NT2/D1 (cell line): ENCODE results near the gene DACH1.

Source experiments
- DNase-seq: peaks from one replicate; pipeline ENCODE4 v3.0.0-alpha.2; 2011; ENCODE audit warnings: low read depth, low spot score
- H3K27me3 ChIP-seq: 2 replicates; pipeline ENCODE4 v1.6.0; 2011; ENCODE audit warnings: mild to moderate bottlenecking; ENCODE audit not compliant: insufficient read length, insufficient read depth
- H3K36me3 ChIP-seq: 2 replicates; pipeline ENCODE4 v1.6.1; 2011; ENCODE audit warnings: mild to moderate bottlenecking, low read length, mixed read lengths; ENCODE audit not compliant: insufficient read depth, insufficient read length
- H3K4me1 ChIP-seq: 2 replicates; pipeline ENCODE4 v1.5.1; 2011; ENCODE audit not compliant: insufficient read depth, insufficient read length
- H3K4me3 ChIP-seq: 2 replicates; pipeline ENCODE4 v1.5.1; 2011; ENCODE audit warnings: low read depth; ENCODE audit not compliant: insufficient read length
- H3K9ac ChIP-seq: 2 replicates; pipeline ENCODE4 v1.6.0; 2011; ENCODE audit warnings: low read depth; ENCODE audit not compliant: insufficient read length
- H3K9me3 ChIP-seq: 2 replicates; pipeline ENCODE4 v1.5.1; 2011; ENCODE audit warnings: mild to moderate bottlenecking, low read length; ENCODE audit not compliant: insufficient read depth
- SUZ12 ChIP-seq: IDR thresholded peaks from 2 replicates; pipeline ENCODE4 v1.6.1; 2011; ENCODE audit not compliant: insufficient read length, insufficient read depth; ENCODE audit errors: extremely low read depth
- YY1 ChIP-seq: IDR thresholded peaks from 2 replicates; pipeline ENCODE4 v1.6.1; 2011; ENCODE audit not compliant: insufficient read length, insufficient read depth
- ZNF274 ChIP-seq: IDR thresholded peaks from 2 replicates; pipeline ENCODE4 v1.6.1; 2011; ENCODE audit warnings: mild to moderate bottlenecking, low read depth, low read length

The DACH1 gene

GRCh38 chr13:71522941-71523526 is 344.0 kb downstream of the DACH1 start:
- DNase-seq = no peak
- Histone ChIP-seq H3K4me1 (no peaks in the 10 kb centered on the region), H3K9me3 (no peaks in the 10 kb centered on the region), H3K27me3 (no peaks in the 10 kb centered on the region), H3K36me3 (no peaks in the 10 kb centered on the region), H3K4me3 (no peak overlapping the region), H3K9ac (no peak overlapping the region)
- no peak for TF ChIP-seq ZNF274
- TF ChIP-seq SUZ12 = no peak
- TF ChIP-seq YY1 = no peak

DNA sequence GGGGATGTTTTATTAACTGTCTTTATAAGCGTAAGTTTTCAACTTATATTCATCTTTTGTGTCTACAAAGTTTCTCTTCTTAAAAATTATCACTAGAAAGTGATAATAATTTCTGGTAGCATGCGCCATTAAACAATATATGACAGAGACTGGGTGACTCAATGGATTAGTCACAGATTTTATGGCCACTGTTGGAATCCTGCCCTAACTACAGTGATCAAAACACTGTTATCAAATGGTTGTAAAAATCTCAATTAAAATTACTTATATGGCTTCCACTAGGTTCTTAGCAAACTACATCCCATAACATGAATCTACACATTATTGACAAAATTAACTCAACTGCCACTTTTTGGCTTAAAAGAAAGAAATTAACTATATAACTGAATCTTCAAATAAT is 350.0 kb downstream of the DACH1 start:
- H3K9me3 ChIP-seq = no peaks in the 10 kb centered on the region
- no peak for DNase-seq

DNA sequence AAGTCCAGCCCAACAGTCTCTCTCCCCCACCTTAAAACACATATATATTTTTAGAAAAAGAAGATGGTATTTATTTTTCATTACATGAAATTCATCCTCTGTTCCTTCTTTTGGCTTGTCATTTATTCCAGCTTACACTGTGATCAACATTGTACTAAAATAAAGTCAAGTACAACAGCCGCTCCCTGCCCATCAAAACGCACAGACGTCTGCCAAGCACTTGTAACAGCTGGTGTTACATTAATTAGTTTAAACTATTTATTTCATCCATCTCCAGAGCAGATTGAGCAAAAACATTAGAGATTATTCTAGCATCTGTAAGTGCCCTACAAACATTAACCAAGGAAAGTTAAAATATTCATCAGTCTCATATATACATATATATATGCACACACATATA is 350.5 kb downstream of the DACH1 start:
- Histone ChIP-seq H3K9ac (no peak overlapping the region), H3K27me3 (no peaks in the 10 kb centered on the region), H3K4me1 (no peaks in the 10 kb centered on the region), H3K9me3 (no peaks in the 10 kb centered on the region), H3K4me3 (no peak overlapping the region), H3K36me3 (no peaks in the 10 kb centered on the region)
- no peak for DNase-seq
- TF ChIP-seq SUZ12 = no peak
- no peak for TF ChIP-seq YY1
- TF ChIP-seq ZNF274 = no peak

More for the DNA sequence above, 350.0 kb downstream of the DACH1 start:
- Histone ChIP-seq H3K36me3 (no peaks in the 10 kb centered on the region), H3K4me1 (no peaks in the 10 kb centered on the region), H3K27me3 (no peaks in the 10 kb centered on the region), H3K4me3 (no peak overlapping the region), H3K9ac (no peak overlapping the region)
- TF ChIP-seq YY1 (no peak), SUZ12 (no peak), ZNF274 (no peak)

DNA sequence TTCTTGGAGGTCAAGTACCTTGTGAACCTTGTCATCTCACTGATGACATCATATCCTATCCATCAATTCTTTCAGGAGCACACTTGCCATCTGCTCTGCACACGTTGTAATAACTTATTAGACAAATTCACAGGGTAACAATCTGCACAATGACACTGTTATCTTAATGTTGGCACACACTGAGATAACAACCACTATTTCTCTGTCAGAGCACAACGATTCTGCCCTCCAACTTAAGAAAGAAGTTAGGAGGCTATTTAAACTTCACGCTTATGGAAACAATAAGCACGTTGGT is 351.3 kb downstream of the DACH1 start:
- DNase-seq = no peak
- Histone ChIP-seq H3K9ac (no peak overlapping the region), H3K27me3 (no peaks in the 10 kb centered on the region), H3K4me1 (no peaks in the 10 kb centered on the region), H3K9me3 (no peaks in the 10 kb centered on the region), H3K4me3 (no peak overlapping the region), H3K36me3 (no peaks in the 10 kb centered on the region)
- TF ChIP-seq YY1 (no peak), ZNF274 (no peak), SUZ12 (no peak)

GRCh38 chr13:71514900-71515743 is 351.9 kb downstream of the DACH1 start:
- no peak for DNase-seq
- no peaks in the 10 kb centered on the region for H3K36me3 ChIP-seq
- H3K9ac ChIP-seq = no peak overlapping the region
- H3K4me3 ChIP-seq = no peak overlapping the region
- H3K27me3 ChIP-seq = no peaks in the 10 kb centered on the region
- no peaks in the 10 kb centered on the region for H3K4me1 ChIP-seq
- TF ChIP-seq SUZ12 (no peak), ZNF274 (no peak), YY1 (no peak)
- no peaks in the 10 kb centered on the region for H3K9me3 ChIP-seq

GRCh38 chr13:71513411-71514033 is 353.5 kb downstream of the DACH1 start:
- H3K9ac ChIP-seq = no peak overlapping the region
- no peak for DNase-seq
- no peaks in the 10 kb centered on the region for H3K4me1 ChIP-seq
- H3K36me3 ChIP-seq = no peaks in the 10 kb centered on the region
- no peak for TF ChIP-seq YY1
- TF ChIP-seq SUZ12 = no peak
- TF ChIP-seq ZNF274 = no peak
- H3K9me3 ChIP-seq = no peaks in the 10 kb centered on the region
- no peaks in the 10 kb centered on the region for H3K27me3 ChIP-seq
- no peak overlapping the region for H3K4me3 ChIP-seq

- Histone ChIP-seq H3K9me3 (no peaks in the 10 kb centered on the region), H3K27me3 (no peaks in the 10 kb centered on the region), H3K36me3 (no peaks in the 10 kb centered on the region), H3K9ac (no peak overlapping the region), H3K4me1 (no peaks in the 10 kb centered on the region), H3K4me3 (no peak overlapping the region)
- no peak for DNase-seq
- TF ChIP-seq SUZ12 (no peak), ZNF274 (no peak), YY1 (no peak)
Observed at GRCh38 chr13:71503781-71504180, 363.2 kb downstream of the DACH1 start.
